ENCODE measurements around the gene WDFY4.

- TF ChIP-seq HOMEZ (CRISPR knock-in tag; IDR thresholded peaks at IDR 0.05; ENCODE audit: low read depth) (no peak), CTCF (CRISPR knock-in tag; IDR thresholded peaks at IDR 0.05) (no peak), THAP11 (CRISPR knock-in tag; IDR thresholded peaks at IDR 0.05) (no peak), BRCA1 (CRISPR knock-in tag; IDR thresholded peaks at IDR 0.05) (no peak), NFIB (CRISPR knock-in tag; IDR thresholded peaks at IDR 0.05; ENCODE audit: borderline replicate concordance) (no peak), FOSL2 (CRISPR knock-in tag; IDR thresholded peaks at IDR 0.05) (no peak), ZBTB43 (CRISPR knock-in tag; conservative IDR thresholded peaks at IDR 0.05) (no peak), ZBTB40 (IDR thresholded peaks at IDR 0.05) (no peak), ZBTB40 (CRISPR knock-in tag; IDR thresholded peaks at IDR 0.05) (no peak), POLR2A (IDR thresholded peaks at IDR 0.05; ENCODE audit: insufficient read depth in 1 of 2, low read depth in 2 of 2, low read length in 2 of 2) (no peak), ZSCAN20 (CRISPR knock-in tag; IDR thresholded peaks at IDR 0.05; ENCODE audit: borderline replicate concordance) (no peak), PTBP1 (IDR thresholded peaks at IDR 0.05; ENCODE audit: low read depth, low read length, poor library complexity, severe bottlenecking) (no peak), USF2 (IDR thresholded peaks at IDR 0.05; ENCODE audit: low read depth, low read length) (no peak), USF2 (CRISPR knock-in tag; IDR thresholded peaks at IDR 0.05; ENCODE audit: borderline replicate concordance) (no peak)
These were observed 15.4 kb downstream of the WDFY4 start for GRCh38 chr10:48700071-48700470.

All from HepG2 (cell line).